Lung (tissue), 12 donors: ENCODE data around the gene NUDT2. TPM values are rescaled to one million over a fixed set of nuclear protein-coding genes. Genes with fewer than 3 reads are reported as not detected.

Source experiments
- ATAC-seq: fragments of 200-7000 bp; cut with Tn5 transposase; one replicate; pipeline ENCODE4 v1.9.1; 2020; ENCODE audit warnings: moderate number of reproducible peaks; ENCODE audit not compliant: insufficient read depth, low FRiP score
- DNase-seq, 3 donors: peaks; one replicate each; pipeline ENCODE4 v3.0.0-alpha.2; 2013 to 2017
- H3K27ac ChIP-seq, 2 donors: one replicate each; pipeline ENCODE4 v1.5.1; 2013; ENCODE audit warnings: mild to moderate bottlenecking in 2 of 2, moderate library complexity in 2 of 2, control low read depth in 1 of 2, inconsistent platforms in 1 of 2, low read depth in 1 of 2, low read length in 1 of 2
- H3K27me3 ChIP-seq, 3 donors: one replicate each; pipeline ENCODE4 v1.5.1; 2013; ENCODE audit warnings: low read length in 2 of 3; ENCODE audit not compliant: control insufficient read depth in 3 of 3, insufficient read depth in 3 of 3
- H3K36me3 ChIP-seq, 4 donors: one replicate each; pipeline ENCODE4 v1.5.1; 2013; ENCODE audit warnings: low read length in 4 of 4, mild to moderate bottlenecking in 1 of 4, moderate library complexity in 1 of 4; ENCODE audit not compliant: control insufficient read depth in 4 of 4, insufficient read depth in 4 of 4
- H3K4me1 ChIP-seq, 5 donors: one replicate each; pipeline ENCODE4 v1.5.1; 2013; ENCODE audit warnings: low read length in 5 of 5, mild to moderate bottlenecking in 2 of 5, moderate library complexity in 1 of 5; ENCODE audit not compliant: control insufficient read depth in 5 of 5, insufficient read depth in 5 of 5
- H3K4me3 ChIP-seq: one replicate; pipeline ENCODE4 v1.5.1; 2013; ENCODE audit warnings: mild to moderate bottlenecking, control low read depth, moderate library complexity
- H3K9ac ChIP-seq, 2 donors: one replicate each; pipeline ENCODE4 v1.5.1; 2013; ENCODE audit warnings: low read length in 2 of 2, control low read depth in 1 of 2; ENCODE audit not compliant: insufficient read depth in 1 of 2
- H3K9me3 ChIP-seq, 4 donors: one replicate each; pipeline ENCODE4 v1.5.1; 2013; ENCODE audit warnings: low read length in 3 of 4, mild to moderate bottlenecking in 1 of 4, moderate library complexity in 1 of 4; ENCODE audit not compliant: control insufficient read depth in 4 of 4, insufficient read depth in 3 of 4
- WGBS, 2 donors: extraction: QIAGEN DNeasy Blood & Tissue Kit; methylation state at CpG; one replicate each; pipeline ENCODE4 v1.1.7; 2013; 5-methylcytosine and 5-hydroxymethylcytosine counted together
- polyA plus RNA-seq, 2 donors: library from polyadenylated mRNA; stranded (reverse); fragments of 200-250 nt; gene quantifications; one replicate each; pipeline ENCODE4 v1.2.1, GENCODE V29; 2013
- total RNA-seq, 2 donors: library from RNA; depleted of rRNA in 1 of 2; stranded (reverse); fragments of >200 nt in 1 of 2; gene quantifications; one replicate each; pipeline ENCODE4 v1.2.1, GENCODE V29; 2014 to 2021
- TF ChIP-seq, protein P1 (sequence below): IDR thresholded peaks from 2 replicates; pipeline ENCODE4 v1.5.1; 2012; ENCODE audit warnings: mild to moderate bottlenecking; ENCODE audit errors: control extremely low read depth, extremely low read depth
- donor health status: control.
- donor health status: control.
- donor health status: Bipolar disorder and iron deficiency.
- donor health status: healthy.
- donor health status: DM: yes; HTN: yes; CAD: no.

NUDT2 gene
- total and polyA plus RNA-seq, 4 donors: 11.7 to 20.1 (median 15.6) TPM

- Histone ChIP-seq H3K4me3 (no peak overlapping the region), H3K9ac (no peak overlapping the region), H3K4me1 (no peaks in the 10 kb centered on the region), H3K9me3 (no peaks in the 10 kb centered on the region), H3K36me3 (no peaks in the 10 kb centered on the region), H3K27ac (no peak overlapping the region), H3K27me3 (no peaks in the 10 kb centered on the region)
- ATAC-seq (no peak), DNase-seq (no peak)
- 98 to 100% methylated on average over 1 of the region's 1 CpG for WGBS, 2 donors
- TF ChIP-seq, protein P1, sequence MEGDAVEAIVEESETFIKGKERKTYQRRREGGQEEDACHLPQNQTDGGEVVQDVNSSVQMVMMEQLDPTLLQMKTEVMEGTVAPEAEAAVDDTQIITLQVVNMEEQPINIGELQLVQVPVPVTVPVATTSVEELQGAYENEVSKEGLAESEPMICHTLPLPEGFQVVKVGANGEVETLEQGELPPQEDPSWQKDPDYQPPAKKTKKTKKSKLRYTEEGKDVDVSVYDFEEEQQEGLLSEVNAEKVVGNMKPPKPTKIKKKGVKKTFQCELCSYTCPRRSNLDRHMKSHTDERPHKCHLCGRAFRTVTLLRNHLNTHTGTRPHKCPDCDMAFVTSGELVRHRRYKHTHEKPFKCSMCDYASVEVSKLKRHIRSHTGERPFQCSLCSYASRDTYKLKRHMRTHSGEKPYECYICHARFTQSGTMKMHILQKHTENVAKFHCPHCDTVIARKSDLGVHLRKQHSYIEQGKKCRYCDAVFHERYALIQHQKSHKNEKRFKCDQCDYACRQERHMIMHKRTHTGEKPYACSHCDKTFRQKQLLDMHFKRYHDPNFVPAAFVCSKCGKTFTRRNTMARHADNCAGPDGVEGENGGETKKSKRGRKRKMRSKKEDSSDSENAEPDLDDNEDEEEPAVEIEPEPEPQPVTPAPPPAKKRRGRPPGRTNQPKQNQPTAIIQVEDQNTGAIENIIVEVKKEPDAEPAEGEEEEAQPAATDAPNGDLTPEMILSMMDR: no peak
These were observed 19.2 kb upstream of the NUDT2 start for GRCh38 chr9:34310215-34310614.

DNA sequence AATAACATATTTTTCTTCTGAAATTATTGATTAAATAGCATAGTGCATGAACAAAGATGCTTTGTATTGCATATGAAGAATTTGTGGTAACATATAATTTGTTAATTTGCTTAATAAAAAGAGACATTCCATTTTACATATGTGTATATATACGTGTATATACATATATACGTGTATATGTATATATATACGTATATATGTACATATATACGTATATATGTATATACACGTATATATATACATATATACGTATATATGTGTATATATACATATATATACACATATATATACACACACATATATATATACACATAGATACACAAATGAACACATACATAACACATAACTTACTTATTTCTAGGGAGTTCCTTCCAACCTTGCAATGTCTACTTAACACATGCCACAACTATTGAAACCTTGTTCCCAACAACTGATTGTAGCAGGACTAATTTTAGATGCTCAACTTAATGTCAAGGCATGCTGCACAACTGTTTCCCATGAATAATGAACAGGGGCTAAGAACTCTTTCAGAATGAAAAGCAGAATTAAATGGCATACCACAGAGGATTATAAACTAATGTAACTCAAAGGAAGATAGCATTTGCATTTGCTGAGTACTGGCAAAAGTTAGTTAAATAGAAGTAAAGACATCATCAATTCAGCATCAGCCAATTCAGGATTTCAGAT is 17.7 kb upstream of the NUDT2 start:
- no peaks in the 10 kb centered on the region for H3K36me3 ChIP-seq
- no peaks in the 10 kb centered on the region for H3K27me3 ChIP-seq
- no peaks in the 10 kb centered on the region for H3K9me3 ChIP-seq
- TF ChIP-seq, protein P1: no peak
- H3K27ac ChIP-seq: no peak overlapping the region
- 85 to 92% methylated on average over 6 of the region's 6 CpGs for WGBS, 2 donors
- no peaks in the 10 kb centered on the region for H3K4me1 ChIP-seq
- H3K4me3 ChIP-seq: no peak overlapping the region
- DNase-seq (no peak), ATAC-seq (no peak)
- H3K9ac ChIP-seq: peak overlapping the region in 1 of 2 donors; percentile 2

GRCh38 chr9:34317436-34317835 is 11.9 kb upstream of the NUDT2 start:
- Histone ChIP-seq H3K4me3 (no peak overlapping the region), H3K9ac (no peak overlapping the region), H3K9me3 (no peaks in the 10 kb centered on the region), H3K36me3 (no peaks in the 10 kb centered on the region), H3K27me3 (no peaks in the 10 kb centered on the region), H3K4me1 (no peaks in the 10 kb centered on the region), H3K27ac (no peak overlapping the region)
- TF ChIP-seq, protein P1: no peak
- no peak for DNase-seq
- 81 to 91% methylated on average over 2 of the region's 2 CpGs for WGBS, 2 donors
- no peak for ATAC-seq
